MCF 10A (cell line): ENCODE data around the gene RNF150. TPM values are rescaled to one million over a fixed set of nuclear protein-coding genes. Genes with fewer than 3 reads are reported as not detected.

Experiments used
- BruUV-seq: library from RNA; stranded (reverse); fragments of 400-500 nt; replicated peaks from 2 replicates; lab custom pipeline; 2021; lab: Mats Ljungman, UMichigan
- CTCF ChIA-PET: fragments of 300-600 bp; sonication (Branson Sonifier 250); formaldehyde crosslinking; extraction: SDS; loops from one replicate; lab custom pipeline; 2021; ENCODE audit warnings: antibody characterized with exemption, inconsistent platforms; lab: Yijun Ruan, JAX
- POLR2A ChIA-PET: fragments of 300-600, 350-650 bp; sonication (Branson Sonifier 250); formaldehyde crosslinking; extraction: SDS; loops from one replicate; lab custom pipeline; 2020; ENCODE audit warnings: antibody characterized with exemption, inconsistent platforms; lab: Yijun Ruan, JAX
- DNase-seq: peaks from one replicate; pipeline ENCODE4 v3.0.0-alpha.2; 2018; ENCODE audit not compliant: unreplicated experiment
- H3K27ac Mint-ChIP-seq: one replicate; pipeline ENCODE4 v1.8.0; 2022; ENCODE audit warnings: mild to moderate bottlenecking, low read depth, mixed read lengths; ENCODE audit not compliant: unreplicated experiment
- H3K27me3 Mint-ChIP-seq: one replicate; pipeline ENCODE4 v1.8.0; 2022; ENCODE audit warnings: mixed read lengths; ENCODE audit not compliant: insufficient read depth, unreplicated experiment
- H3K36me3 Mint-ChIP-seq: one replicate; pipeline ENCODE4 v1.8.0; 2022; ENCODE audit warnings: mild to moderate bottlenecking, moderate library complexity, mixed read lengths; ENCODE audit not compliant: insufficient read depth, unreplicated experiment
- H3K4me1 Mint-ChIP-seq: one replicate; pipeline ENCODE4 v1.8.0; 2022; ENCODE audit warnings: mixed read lengths; ENCODE audit not compliant: insufficient read depth, unreplicated experiment
- H3K4me3 Mint-ChIP-seq: one replicate; pipeline ENCODE4 v1.8.0; 2022; ENCODE audit warnings: mild to moderate bottlenecking, moderate library complexity, mixed read lengths; ENCODE audit not compliant: unreplicated experiment
- H3K9me3 Mint-ChIP-seq: one replicate; pipeline ENCODE4 v1.8.0; 2022; ENCODE audit warnings: mixed read lengths; ENCODE audit not compliant: unreplicated experiment
- intact Hi-C: fragments of 100-400 bp; cut with micrococcal nuclease; formaldehyde crosslinking; loops from 2 replicates; pipeline ENCODE4 v1.14.1; 2022
- total RNA-seq: library from RNA; stranded (reverse); gene quantifications from 2 replicates; pipeline ENCODE4 v1.2.3, GENCODE V29; 2022
- TF ChIP-seq, protein P1 (sequence below): fragments of 200-600 bp; IDR thresholded peaks from one replicate; pipeline ENCODE4 v1.8.0; 2022; ENCODE audit warnings: antibody characterized with exemption, mild to moderate bottlenecking; ENCODE audit not compliant: unreplicated experiment

RNF150 gene
- total RNA-seq, 1 experiment from 2014 or later = 0.44 TPM

DNA sequence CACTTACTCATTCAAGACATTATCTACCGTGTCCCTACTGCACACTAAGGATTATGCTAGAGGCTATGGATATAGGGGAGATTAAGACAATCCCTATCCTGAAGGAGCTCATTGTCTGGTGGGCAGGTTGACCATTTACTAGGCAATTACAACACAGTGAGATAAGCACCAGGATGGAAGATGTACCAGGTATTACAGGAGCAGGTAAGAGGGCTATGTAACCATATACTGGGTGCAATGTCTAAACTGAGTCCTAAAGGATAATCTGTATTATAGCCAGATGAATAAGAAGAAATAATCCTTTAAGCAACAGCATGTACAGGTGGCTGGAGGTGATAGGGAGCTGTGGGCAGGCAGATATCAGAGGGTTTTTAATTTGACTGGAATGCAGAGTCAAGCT lies 263.8 kb downstream of the RNF150 start:
- ChIA-PET POLR2A (interaction anchor here (0.6 kb wide), 1 partner anchor 294 kb away, joined by 3 read pairs; no protein-coding TSS in a partner anchor), CTCF (interaction anchor here (1.0 to 7.1 kb wide), 5 partner anchors 8 to 263 kb away, joined by 3 to 52 read pairs (median 5); partner anchors contain the start of gene RNF150)
- TF ChIP-seq, protein P1, sequence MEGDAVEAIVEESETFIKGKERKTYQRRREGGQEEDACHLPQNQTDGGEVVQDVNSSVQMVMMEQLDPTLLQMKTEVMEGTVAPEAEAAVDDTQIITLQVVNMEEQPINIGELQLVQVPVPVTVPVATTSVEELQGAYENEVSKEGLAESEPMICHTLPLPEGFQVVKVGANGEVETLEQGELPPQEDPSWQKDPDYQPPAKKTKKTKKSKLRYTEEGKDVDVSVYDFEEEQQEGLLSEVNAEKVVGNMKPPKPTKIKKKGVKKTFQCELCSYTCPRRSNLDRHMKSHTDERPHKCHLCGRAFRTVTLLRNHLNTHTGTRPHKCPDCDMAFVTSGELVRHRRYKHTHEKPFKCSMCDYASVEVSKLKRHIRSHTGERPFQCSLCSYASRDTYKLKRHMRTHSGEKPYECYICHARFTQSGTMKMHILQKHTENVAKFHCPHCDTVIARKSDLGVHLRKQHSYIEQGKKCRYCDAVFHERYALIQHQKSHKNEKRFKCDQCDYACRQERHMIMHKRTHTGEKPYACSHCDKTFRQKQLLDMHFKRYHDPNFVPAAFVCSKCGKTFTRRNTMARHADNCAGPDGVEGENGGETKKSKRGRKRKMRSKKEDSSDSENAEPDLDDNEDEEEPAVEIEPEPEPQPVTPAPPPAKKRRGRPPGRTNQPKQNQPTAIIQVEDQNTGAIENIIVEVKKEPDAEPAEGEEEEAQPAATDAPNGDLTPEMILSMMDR = no peak
- H3K27ac Mint-ChIP-seq = no peak overlapping the region
- intact Hi-C loops = loop anchor here (10.0 kb wide), 1 partner anchor 95 kb away; no protein-coding TSS in a partner anchor
- H3K27me3 Mint-ChIP-seq = no peaks in the 10 kb centered on the region
- no peak for DNase-seq
- no peaks in the 10 kb centered on the region for H3K9me3 Mint-ChIP-seq
- H3K4me1 Mint-ChIP-seq = no peaks in the 10 kb centered on the region
- no peak overlapping the region for H3K4me3 Mint-ChIP-seq
- H3K36me3 Mint-ChIP-seq = no peaks in the 10 kb centered on the region
- BruUV-seq = no TSS peak

DNA sequence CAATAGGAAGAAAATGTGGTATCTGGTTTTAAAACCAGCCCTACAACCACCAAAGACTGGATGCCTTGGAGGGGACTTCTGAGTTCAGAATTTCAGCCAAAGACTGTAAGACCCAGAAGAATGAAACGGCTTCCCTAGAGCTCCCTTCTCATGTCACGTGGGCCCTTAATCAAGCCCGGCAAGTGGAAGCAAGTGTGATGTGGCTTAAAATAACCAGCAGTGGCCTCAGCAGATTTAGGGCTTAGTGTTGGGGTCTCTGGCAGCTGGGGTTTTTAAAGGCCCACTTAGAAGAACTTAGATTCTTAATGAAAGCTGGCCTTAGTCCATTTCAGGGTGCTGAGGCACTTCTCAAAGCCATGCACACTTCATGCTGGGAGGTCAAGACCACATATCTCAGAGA lies 265.9 kb downstream of the RNF150 start:
- CTCF ChIA-PET = interaction anchor here (0.6 to 7.1 kb wide), 4 partner anchors 17 to 325 kb away, joined by 3 to 52 read pairs (median 12); partner anchors contain the start of gene RNF150
- Mint-ChIP-seq H3K36me3 (no peaks in the 10 kb centered on the region), H3K4me3 (no peak overlapping the region), H3K4me1 (no peaks in the 10 kb centered on the region), H3K27ac (no peak overlapping the region), H3K27me3 (no peaks in the 10 kb centered on the region), H3K9me3 (no peaks in the 10 kb centered on the region)
- intact Hi-C loops = loop anchor here (10.0 kb wide), 1 partner anchor 97 kb away; no protein-coding TSS in a partner anchor
- TF ChIP-seq, protein P1 = no peak
- BruUV-seq = no TSS peak
- POLR2A ChIA-PET = no interaction called here
- DNase-seq = no peak

DNA sequence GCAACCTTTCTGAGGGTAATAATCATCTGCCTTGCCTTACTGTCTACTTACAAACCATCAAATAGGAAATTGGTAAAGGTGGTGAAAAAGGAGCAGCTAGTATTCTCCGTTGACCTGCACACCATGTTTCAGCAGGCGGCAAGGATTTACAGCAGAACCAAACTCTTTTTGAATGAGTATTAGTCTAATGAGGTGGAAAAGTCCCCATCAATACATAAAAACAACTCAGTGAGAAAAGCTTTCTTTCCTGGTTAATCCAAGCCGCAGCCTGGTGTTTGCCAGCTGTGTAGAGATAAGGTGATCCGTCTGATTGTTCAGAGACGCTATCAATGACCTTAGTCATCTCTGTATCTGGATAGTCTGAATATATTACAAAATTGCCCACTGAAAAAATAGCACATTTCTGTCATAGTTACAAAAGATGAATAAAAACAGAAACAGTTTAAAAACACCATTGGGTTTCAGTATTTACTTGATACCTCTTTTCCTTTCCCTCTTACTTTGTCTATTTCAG lies 266.7 kb downstream of the RNF150 start:
- Mint-ChIP-seq H3K27ac (no peak overlapping the region), H3K36me3 (no peaks in the 10 kb centered on the region), H3K9me3 (no peaks in the 10 kb centered on the region), H3K4me3 (no peak overlapping the region), H3K4me1 (no peaks in the 10 kb centered on the region), H3K27me3 (no peaks in the 10 kb centered on the region)
- intact Hi-C loops = loop anchor here (10.0 kb wide), 1 partner anchor 98 kb away; no protein-coding TSS in a partner anchor
- CTCF ChIA-PET = interaction anchor here (0.7 to 7.1 kb wide), 4 partner anchors 18 to 292 kb away, joined by 3 to 52 read pairs (median 12); partner anchors contain the start of gene RNF150
- POLR2A ChIA-PET = no interaction called here
- no peak for DNase-seq
- no TSS peak for BruUV-seq
- TF ChIP-seq, protein P1 = no peak
